ENCODE results near the gene PUS10. TPM values are rescaled to one million over a fixed set of nuclear protein-coding genes. Genes with fewer than 3 reads are reported as not detected.

PUS10 gene
- total RNA-seq, 1 donor from 2014 or later: 6.0 TPM

DNA sequence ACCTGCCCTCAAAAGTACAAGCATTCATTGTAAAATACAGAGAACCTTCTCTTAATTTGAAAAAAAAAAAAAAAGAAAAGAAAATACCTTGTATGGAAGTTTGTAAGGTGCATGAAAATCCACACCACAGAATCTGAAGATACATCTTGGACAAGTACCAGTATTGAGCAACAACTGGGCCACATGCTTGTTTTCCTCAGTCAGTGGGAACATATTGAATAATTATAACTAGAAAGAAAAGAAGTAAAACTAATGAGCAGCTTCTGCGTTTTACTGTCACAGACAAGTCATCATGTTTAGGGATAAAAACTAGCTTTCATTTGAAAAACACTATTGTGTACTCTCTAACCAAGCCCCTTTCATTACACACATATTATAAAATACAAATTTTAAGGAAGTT, 6.4 kb downstream of the PUS10 start:
- H3K9me3 Mint-ChIP-seq (ENCODE audit: unreplicated experiment): no peaks in the 10 kb centered on the region
- no peaks in the 10 kb centered on the region for H3K36me3 Mint-ChIP-seq (ENCODE audit: unreplicated experiment)
- DNase-seq (ENCODE audit: extremely low spot score, unreplicated experiment): no peak
- H3K4me3 Mint-ChIP-seq (ENCODE audit: unreplicated experiment): no peak overlapping the region
- H3K27ac Mint-ChIP-seq (ENCODE audit: unreplicated experiment): peak overlapping the region; percentile 57
- H3K27me3 Mint-ChIP-seq (ENCODE audit: unreplicated experiment): no peaks in the 10 kb centered on the region
- peaks cover 18% of the 10 kb centered on the region for H3K4me1 Mint-ChIP-seq (ENCODE audit: unreplicated experiment)
- TF ChIP-seq, protein P1, sequence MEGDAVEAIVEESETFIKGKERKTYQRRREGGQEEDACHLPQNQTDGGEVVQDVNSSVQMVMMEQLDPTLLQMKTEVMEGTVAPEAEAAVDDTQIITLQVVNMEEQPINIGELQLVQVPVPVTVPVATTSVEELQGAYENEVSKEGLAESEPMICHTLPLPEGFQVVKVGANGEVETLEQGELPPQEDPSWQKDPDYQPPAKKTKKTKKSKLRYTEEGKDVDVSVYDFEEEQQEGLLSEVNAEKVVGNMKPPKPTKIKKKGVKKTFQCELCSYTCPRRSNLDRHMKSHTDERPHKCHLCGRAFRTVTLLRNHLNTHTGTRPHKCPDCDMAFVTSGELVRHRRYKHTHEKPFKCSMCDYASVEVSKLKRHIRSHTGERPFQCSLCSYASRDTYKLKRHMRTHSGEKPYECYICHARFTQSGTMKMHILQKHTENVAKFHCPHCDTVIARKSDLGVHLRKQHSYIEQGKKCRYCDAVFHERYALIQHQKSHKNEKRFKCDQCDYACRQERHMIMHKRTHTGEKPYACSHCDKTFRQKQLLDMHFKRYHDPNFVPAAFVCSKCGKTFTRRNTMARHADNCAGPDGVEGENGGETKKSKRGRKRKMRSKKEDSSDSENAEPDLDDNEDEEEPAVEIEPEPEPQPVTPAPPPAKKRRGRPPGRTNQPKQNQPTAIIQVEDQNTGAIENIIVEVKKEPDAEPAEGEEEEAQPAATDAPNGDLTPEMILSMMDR (IDR thresholded peaks at IDR 0.05): no peak

DNA sequence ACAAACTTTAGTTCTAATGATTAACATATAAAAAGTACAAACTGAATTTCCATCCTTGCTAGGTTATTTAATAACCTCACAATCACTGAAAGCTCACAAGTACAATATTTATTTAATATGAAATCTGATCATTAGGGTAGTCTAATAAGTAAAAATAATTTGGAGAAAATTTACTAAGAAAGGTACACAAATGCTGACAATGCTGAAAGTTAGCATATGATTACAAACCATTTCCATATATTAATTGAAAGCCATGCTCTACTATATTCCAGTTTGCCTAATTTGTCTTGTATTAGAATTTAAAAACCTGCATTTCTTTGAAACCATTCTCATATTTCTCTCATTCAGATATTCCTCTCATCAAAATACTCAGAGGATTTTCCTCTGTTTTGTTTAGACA, 8.7 kb downstream of the PUS10 start:
- peaks cover 12% of the 10 kb centered on the region for H3K4me1 Mint-ChIP-seq (ENCODE audit: unreplicated experiment)
- TF ChIP-seq, protein P1 (IDR thresholded peaks at IDR 0.05): no peak
- no peak overlapping the region for H3K27ac Mint-ChIP-seq (ENCODE audit: unreplicated experiment)
- H3K27me3 Mint-ChIP-seq (ENCODE audit: unreplicated experiment): no peaks in the 10 kb centered on the region
- no peak for DNase-seq (ENCODE audit: extremely low spot score, unreplicated experiment)
- no peaks in the 10 kb centered on the region for H3K36me3 Mint-ChIP-seq (ENCODE audit: unreplicated experiment)
- H3K9me3 Mint-ChIP-seq (ENCODE audit: unreplicated experiment): no peaks in the 10 kb centered on the region
- H3K4me3 Mint-ChIP-seq (ENCODE audit: unreplicated experiment): no peak overlapping the region

DNA sequence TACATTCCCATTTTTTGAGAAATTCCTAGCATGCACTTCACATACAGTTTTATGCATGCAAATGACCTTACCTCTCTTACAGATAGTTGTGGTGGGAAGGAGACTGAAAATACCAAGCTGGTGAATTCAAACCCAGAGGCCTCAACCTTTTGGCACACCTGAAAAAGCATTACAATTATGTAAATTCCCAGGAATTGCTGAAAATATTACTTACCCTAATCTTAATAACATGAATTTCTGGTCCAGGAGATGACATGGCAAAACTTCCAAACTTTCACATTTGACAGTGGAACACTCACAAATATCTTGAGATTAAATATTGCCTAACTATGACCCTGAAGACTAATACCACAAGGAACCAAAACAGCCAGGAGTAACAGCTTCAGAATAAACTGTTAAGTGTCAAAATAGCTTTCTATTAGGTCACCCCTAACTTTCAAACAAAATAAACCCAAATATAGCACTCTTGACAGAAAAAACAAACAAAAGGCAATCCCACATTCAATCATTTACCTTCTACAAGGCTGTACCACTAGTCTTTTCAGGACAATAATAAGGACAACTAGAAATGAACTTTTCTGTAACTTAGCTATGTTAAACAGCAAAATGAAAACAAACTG, 11.5 kb downstream of the PUS10 start:
- Mint-ChIP-seq H3K36me3 (ENCODE audit: unreplicated experiment) (no peaks in the 10 kb centered on the region), H3K27me3 (ENCODE audit: unreplicated experiment) (no peaks in the 10 kb centered on the region), H3K4me1 (ENCODE audit: unreplicated experiment) (peaks cover 8% of the 10 kb centered on the region), H3K27ac (ENCODE audit: unreplicated experiment) (no peak overlapping the region), H3K9me3 (ENCODE audit: unreplicated experiment) (no peaks in the 10 kb centered on the region), H3K4me3 (ENCODE audit: unreplicated experiment) (no peak overlapping the region)
- no peak for DNase-seq (ENCODE audit: extremely low spot score, unreplicated experiment)
- TF ChIP-seq, protein P1 (IDR thresholded peaks at IDR 0.05): no peak

DNA sequence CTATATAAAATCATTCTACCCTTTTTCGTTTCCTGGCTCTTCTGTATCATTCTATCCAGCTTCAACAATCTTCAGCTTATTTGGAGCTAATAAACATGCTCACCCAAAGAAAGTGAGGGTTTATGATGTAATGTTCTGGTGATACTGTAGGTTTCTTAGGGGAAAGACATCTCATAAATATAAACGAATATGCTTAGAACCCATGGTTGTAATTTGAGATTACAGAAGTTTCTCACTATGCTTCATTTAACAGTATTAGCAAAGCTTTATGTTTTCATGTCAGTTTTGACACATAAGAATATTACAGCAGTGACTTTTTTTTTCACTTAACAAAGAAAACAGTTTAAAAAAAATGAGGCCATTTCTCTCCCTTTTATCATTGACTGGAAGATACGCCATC, 12.3 kb downstream of the PUS10 start:
- H3K4me1 Mint-ChIP-seq (ENCODE audit: unreplicated experiment): peaks cover 8% of the 10 kb centered on the region
- H3K27ac Mint-ChIP-seq (ENCODE audit: unreplicated experiment): no peak overlapping the region

More for the DNA sequence above, 12.3 kb downstream of the PUS10 start:
- Mint-ChIP-seq H3K4me3 (ENCODE audit: unreplicated experiment) (no peak overlapping the region), H3K9me3 (ENCODE audit: unreplicated experiment) (no peaks in the 10 kb centered on the region), H3K36me3 (ENCODE audit: unreplicated experiment) (no peaks in the 10 kb centered on the region), H3K27me3 (ENCODE audit: unreplicated experiment) (no peaks in the 10 kb centered on the region)
- TF ChIP-seq, protein P1 (IDR thresholded peaks at IDR 0.05): no peak
- DNase-seq (ENCODE audit: extremely low spot score, unreplicated experiment): no peak
